Measurements from ENCODE around the gene PARK7. TPM values are rescaled to one million over a fixed set of nuclear protein-coding genes. Genes with fewer than 3 reads are reported as not detected.

PARK7 gene
- total and polyA plus RNA-seq, 8 donors = 227 to 307 (median 286) TPM

GRCh38 chr1:8003438-8004112 is 42.1 kb downstream of the PARK7 start:
- no peaks in the 10 kb centered on the region for H3K36me3 ChIP-seq
- no peak for DNase-seq
- no peaks in the 10 kb centered on the region for H3K9me3 ChIP-seq
- TF ChIP-seq CTCF (IDR thresholded peaks at IDR 0.05) = no peak
- H3K27ac ChIP-seq = peak overlapping the region in 1 of 2 donors; percentile 50
- no peaks in the 10 kb centered on the region for H3K27me3 ChIP-seq
- ATAC-seq = no peak
- intact Hi-C loops (cut with DNase I) = no loop called here
- no peak overlapping the region for H3K4me3 ChIP-seq
- H3K4me1 ChIP-seq = peaks cover 12 to 23% of the 10 kb centered on the region in 2 donors

- no peak for TF ChIP-seq CTCF (IDR thresholded peaks at IDR 0.05)
Measured at GRCh38 chr1:8004113-8004802, 42.7 kb downstream of the PARK7 start.

GRCh38 chr1:8004803-8005573 is 43.5 kb downstream of the PARK7 start:
- DNase-seq (peak; percentile 55 to 81 (median 64)), ATAC-seq (peak; percentile 86)
- peak overlapping the region; percentile 50 for H3K27ac ChIP-seq
- H3K4me3 ChIP-seq = no peak overlapping the region
- peaks cover 12 to 23% of the 10 kb centered on the region in 2 donors for H3K4me1 ChIP-seq
- TF ChIP-seq CTCF (IDR thresholded peaks at IDR 0.05) = no peak
- intact Hi-C loops (cut with DNase I) = no loop called here
- no peaks in the 10 kb centered on the region for H3K36me3 ChIP-seq
- H3K9me3 ChIP-seq = no peaks in the 10 kb centered on the region
- H3K27me3 ChIP-seq = no peaks in the 10 kb centered on the region

More at GRCh38 chr1:8004113-8004802, 42.7 kb downstream of the PARK7 start:
- intact Hi-C loops (cut with DNase I) = no loop called here
- Histone ChIP-seq H3K4me3 (no peak overlapping the region), H3K4me1 (peaks cover 12 to 23% of the 10 kb centered on the region in 2 donors), H3K27ac (peak overlapping the region; percentile 50), H3K9me3 (no peaks in the 10 kb centered on the region), H3K27me3 (no peaks in the 10 kb centered on the region), H3K36me3 (no peaks in the 10 kb centered on the region)
- no peak for DNase-seq
- ATAC-seq = no peak

GRCh38 chr1:8006037-8006963 is 44.8 kb downstream of the PARK7 start:
- peak in 1 of 4 donors; percentile 39 for DNase-seq
- peaks cover 12 to 23% of the 10 kb centered on the region in 2 donors for H3K4me1 ChIP-seq
- H3K4me3 ChIP-seq = no peak overlapping the region
- H3K9me3 ChIP-seq = no peaks in the 10 kb centered on the region
- no peak for TF ChIP-seq CTCF (IDR thresholded peaks at IDR 0.05)
- intact Hi-C loops (cut with DNase I) = no loop called here
- peak; percentile 52 for ATAC-seq
- peaks cover 0 to 5% of the 10 kb centered on the region in 2 donors for H3K36me3 ChIP-seq
- H3K27ac ChIP-seq = peak overlapping the region in 1 of 2 donors; percentile 50
- H3K27me3 ChIP-seq = no peaks in the 10 kb centered on the region

All from left lung (tissue), 10 donors.